AG09309 (cell line): ENCODE data around the gene SLIT3.

Experiments used
- DNase-seq: peaks from one replicate; pipeline ENCODE4 v3.0.0-alpha.2; 2010; ENCODE audit warnings: low read depth
- H3K4me3 ChIP-seq: 2 replicates; pipeline ENCODE4 v1.5.1; 2011; ENCODE audit warnings: mild to moderate bottlenecking, low read depth, low read length, moderate library complexity; ENCODE audit not compliant: control insufficient read depth
- TF ChIP-seq, protein P1 (sequence below): IDR thresholded peaks from 2 replicates; pipeline ENCODE4 v1.5.1; 2011; ENCODE audit warnings: mild to moderate bottlenecking, low read depth, low read length, inconsistent platforms; ENCODE audit not compliant: insufficient read depth, control insufficient read depth; ENCODE audit errors: missing control alignments

SLIT3 gene

DNA sequence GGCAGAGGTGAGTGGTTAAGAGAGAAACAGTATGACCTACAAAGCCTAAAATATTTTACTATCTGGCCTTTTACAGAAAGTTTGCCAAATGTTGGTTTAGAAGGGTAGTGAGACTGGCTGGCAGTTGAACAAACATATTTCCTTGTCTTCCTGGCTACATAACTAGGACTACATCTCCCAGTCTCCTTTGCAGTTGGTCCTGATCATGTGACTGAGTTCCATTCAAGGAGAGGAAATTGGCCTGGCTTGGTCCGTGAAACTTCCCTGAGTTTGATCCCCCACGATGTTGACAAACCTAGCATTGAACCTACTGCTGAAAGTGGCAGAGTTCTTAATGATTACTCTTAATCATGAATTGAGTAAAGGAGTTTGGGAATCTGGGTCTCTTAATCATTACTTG, 280.8 kb downstream of the SLIT3 start:
- TF ChIP-seq, protein P1, sequence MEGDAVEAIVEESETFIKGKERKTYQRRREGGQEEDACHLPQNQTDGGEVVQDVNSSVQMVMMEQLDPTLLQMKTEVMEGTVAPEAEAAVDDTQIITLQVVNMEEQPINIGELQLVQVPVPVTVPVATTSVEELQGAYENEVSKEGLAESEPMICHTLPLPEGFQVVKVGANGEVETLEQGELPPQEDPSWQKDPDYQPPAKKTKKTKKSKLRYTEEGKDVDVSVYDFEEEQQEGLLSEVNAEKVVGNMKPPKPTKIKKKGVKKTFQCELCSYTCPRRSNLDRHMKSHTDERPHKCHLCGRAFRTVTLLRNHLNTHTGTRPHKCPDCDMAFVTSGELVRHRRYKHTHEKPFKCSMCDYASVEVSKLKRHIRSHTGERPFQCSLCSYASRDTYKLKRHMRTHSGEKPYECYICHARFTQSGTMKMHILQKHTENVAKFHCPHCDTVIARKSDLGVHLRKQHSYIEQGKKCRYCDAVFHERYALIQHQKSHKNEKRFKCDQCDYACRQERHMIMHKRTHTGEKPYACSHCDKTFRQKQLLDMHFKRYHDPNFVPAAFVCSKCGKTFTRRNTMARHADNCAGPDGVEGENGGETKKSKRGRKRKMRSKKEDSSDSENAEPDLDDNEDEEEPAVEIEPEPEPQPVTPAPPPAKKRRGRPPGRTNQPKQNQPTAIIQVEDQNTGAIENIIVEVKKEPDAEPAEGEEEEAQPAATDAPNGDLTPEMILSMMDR, result no peak
- H3K4me3 ChIP-seq, result no peak overlapping the region
- DNase-seq, result no peak

DNA sequence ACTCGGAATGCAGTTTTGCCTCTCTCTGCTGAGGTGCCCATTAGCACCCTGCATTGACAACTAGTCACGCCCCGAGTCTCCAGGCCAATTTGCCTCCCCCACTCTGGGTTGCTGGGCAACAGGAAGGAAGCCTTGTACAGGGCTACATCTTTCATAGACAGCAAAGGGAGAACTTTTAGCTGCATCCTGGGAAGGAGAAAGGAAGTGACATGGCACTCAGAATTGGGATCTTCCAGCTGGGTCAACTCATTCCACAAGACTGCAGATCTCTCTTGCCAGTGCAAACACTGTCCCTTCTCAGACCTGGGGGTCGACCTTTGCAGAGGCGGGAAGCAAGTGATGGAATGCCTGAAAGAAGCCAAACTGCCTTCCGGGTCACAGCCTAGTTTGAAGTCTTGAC, 282.0 kb downstream of the SLIT3 start:
- H3K4me3 ChIP-seq, result no peak overlapping the region

DNA sequence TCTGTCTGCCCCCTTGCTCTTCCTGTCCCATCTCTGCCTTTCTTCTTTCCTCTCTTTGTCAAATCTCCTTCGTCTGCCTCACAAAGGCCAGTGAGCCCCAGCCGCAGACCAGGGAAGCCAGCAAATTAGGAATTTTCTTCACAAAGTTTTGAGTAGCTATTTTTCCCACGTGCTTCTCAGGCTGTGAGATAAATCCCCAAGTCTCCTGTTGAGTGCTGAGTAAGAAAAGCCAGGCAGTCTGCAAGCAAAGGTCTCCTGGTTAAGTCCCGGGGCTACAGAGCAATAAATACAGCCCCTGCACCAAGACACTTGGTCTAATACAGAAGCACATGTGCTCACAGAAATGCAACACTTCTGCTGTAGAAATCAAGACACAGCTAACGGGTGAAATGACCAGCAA, 284.9 kb downstream of the SLIT3 start:
- DNase-seq, result no peak
- H3K4me3 ChIP-seq, result no peak overlapping the region
- TF ChIP-seq, protein P1, result no peak

More for the DNA sequence above, 282.0 kb downstream of the SLIT3 start:
- TF ChIP-seq, protein P1, result no peak
- DNase-seq, result no peak

DNA sequence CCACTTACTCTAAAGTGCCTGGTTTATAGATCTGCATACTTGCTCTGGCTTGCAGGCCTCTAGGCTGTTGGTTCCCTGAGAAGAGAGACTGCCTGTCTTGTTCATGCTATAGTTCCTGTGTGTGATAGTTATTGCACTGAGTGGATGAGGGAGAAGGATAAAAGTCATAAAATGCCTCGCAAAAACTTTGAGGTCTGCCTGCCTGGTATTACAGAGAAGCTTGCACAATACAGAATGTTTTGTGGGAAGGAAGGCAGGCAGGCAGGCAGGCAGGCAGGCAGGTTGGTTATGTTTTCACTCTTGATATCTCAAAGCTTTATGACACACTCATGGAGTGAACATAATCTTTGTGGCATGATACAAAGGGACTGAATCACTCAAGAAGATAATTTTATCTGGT, 287.1 kb downstream of the SLIT3 start:
- TF ChIP-seq, protein P1, result no peak
- peak; percentile 54 for DNase-seq
- no peak overlapping the region for H3K4me3 ChIP-seq

DNA sequence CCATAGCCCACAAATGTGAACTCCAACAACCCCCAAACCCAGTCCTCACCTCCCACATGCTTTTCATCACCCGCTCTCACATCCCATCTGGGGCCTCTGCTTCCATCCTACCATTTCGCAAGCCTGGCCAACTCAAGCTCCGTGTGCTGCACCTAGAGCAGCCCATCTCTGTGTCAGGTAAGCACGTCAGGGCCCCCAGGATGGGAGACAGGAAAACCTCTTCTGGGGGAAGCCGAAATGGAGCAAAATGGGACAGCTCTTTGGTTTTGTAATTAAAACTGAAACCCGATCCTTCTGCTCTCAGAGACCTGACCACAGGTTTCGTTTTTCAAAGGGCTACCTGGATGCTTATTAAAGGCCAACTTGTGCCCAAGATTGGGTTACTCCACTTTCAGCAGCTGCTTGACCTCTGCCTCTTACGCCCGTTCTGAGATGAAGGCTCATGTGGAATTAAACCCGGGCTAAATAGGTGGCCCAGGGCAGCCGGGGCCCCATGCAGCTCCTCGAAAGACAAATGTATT, 287.7 kb downstream of the SLIT3 start:
- H3K4me3 ChIP-seq, result no peak overlapping the region
- TF ChIP-seq, protein P1, result no peak
- DNase-seq, result no peak

DNA sequence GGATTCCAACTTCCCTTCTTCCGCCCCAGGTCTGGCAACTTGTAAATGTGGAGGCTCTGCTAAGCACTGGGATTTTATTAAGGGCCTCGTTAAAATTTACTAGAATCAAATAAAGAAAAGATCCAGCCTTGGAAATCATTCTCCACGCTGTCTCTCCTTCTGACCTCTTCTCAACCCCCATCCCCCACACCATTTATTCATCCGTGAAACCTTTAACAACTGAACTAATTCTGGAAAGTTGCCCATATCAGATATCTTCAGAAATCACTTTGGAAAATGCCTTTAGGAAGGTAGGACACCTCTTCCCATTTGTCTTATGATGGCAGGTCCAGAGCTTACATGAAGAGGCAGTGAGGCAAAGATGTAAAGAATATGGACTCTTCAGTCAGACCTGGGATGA, 288.5 kb downstream of the SLIT3 start:
- no peak overlapping the region for H3K4me3 ChIP-seq
- DNase-seq, result no peak
- TF ChIP-seq, protein P1, result no peak

DNA sequence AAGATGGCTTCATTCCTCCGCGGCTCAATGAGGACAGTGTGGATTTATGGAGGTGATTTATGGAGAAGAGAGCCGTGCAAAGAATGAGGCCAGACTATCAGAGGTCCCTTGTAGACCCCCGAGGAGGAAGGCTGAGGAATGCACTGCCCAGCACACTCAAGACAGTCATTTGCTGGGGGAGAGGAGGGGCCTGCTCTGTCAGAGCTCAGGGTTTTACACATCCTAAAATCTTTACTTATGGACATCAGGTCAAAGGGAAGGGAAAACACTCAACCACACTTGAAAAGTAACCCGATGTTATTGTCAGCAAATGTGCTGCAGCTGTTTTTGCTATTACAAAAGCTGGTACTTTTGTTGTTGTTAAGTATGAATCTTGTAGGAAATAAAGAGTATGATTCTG, 289.5 kb downstream of the SLIT3 start:
- DNase-seq, result no peak
- H3K4me3 ChIP-seq, result no peak overlapping the region
- TF ChIP-seq, protein P1, result no peak
